PC-9 (cell line): Measurements from ENCODE around the gene DLK1. TPM values are rescaled to one million over a fixed set of nuclear protein-coding genes. Genes with fewer than 3 reads are reported as not detected.

Source experiments
- BruUV-seq: library from RNA; stranded (reverse); fragments of 400-500 nt; replicated peaks from 2 replicates; lab custom pipeline; 2021; lab: Mats Ljungman, UMichigan
- CTCF ChIA-PET: fragments of 300-600 bp; sonication (Branson Sonifier 250); formaldehyde crosslinking; loops from one replicate; lab custom pipeline; 2022; ENCODE audit warnings: antibody characterized with exemption; lab: Charles Lee
- POLR2A ChIA-PET: fragments of 300-600 bp; sonication (Branson Sonifier 250); formaldehyde crosslinking; loops from one replicate; lab custom pipeline; 2022; ENCODE audit warnings: antibody characterized with exemption; ENCODE audit not compliant: unreplicated experiment; lab: Charles Lee
- DNase-seq, 2 experiments: peaks; one replicate each; pipeline versions ENCODE4 v3.0.0 to v3.0.0-alpha.2; 2015 to 2022; ENCODE audit warnings: mixed read lengths in 1 of 2
- H2AFZ ChIP-seq: fragments of 200-600 bp; sonication (generic); 2 replicates; pipeline ENCODE4 v1.8.1; 2017; ENCODE audit warnings: antibody characterized with exemption
- H3F3A ChIP-seq: fragments of 200-600 bp; sonication (generic); 2 replicates; pipeline ENCODE4 v1.8.1; 2017; ENCODE audit warnings: antibody characterized with exemption, mild to moderate bottlenecking, low read depth; ENCODE audit not compliant: insufficient read depth
- H3K27ac ChIP-seq: fragments of 200-600 bp; sonication (generic); 2 replicates; pipeline ENCODE4 v1.6.1; 2016; ENCODE audit warnings: mixed run types
- H3K27me3 ChIP-seq: fragments of 200-600 bp; sonication (generic); 2 replicates; pipeline ENCODE4 v1.6.1; 2016; ENCODE audit warnings: low read depth, mixed run types; ENCODE audit not compliant: insufficient read depth
- H3K36me3 ChIP-seq: fragments of 200-600 bp; sonication (generic); 2 replicates; pipeline ENCODE4 v1.6.1; 2016; ENCODE audit warnings: low read depth, mixed run types
- H3K4me1 ChIP-seq: fragments of 200-600 bp; sonication (generic); replicated peaks from 2 replicates; pipeline ENCODE4 v1.6.1; 2016; ENCODE audit warnings: mixed run types; ENCODE audit not compliant: insufficient read depth
- H3K4me2 ChIP-seq: fragments of 200-600 bp; sonication (generic); 2 replicates; pipeline ENCODE4 v1.6.1; 2017; ENCODE audit warnings: mixed run types
- H3K4me3 ChIP-seq: fragments of 200-600 bp; sonication (generic); 2 replicates; pipeline ENCODE4 v1.6.1; 2016; ENCODE audit warnings: mixed run types
- H3K79me2 ChIP-seq: fragments of 200-600 bp; sonication (generic); 2 replicates; pipeline ENCODE4 v1.6.1; 2017; ENCODE audit warnings: low read depth, mixed run types
- H3K9me2 ChIP-seq: fragments of 200-600 bp; sonication (generic); 2 replicates; pipeline ENCODE4 v1.8.1; 2017; ENCODE audit warnings: mild to moderate bottlenecking; ENCODE audit not compliant: insufficient read depth
- H3K9me3 ChIP-seq: fragments of 200-600 bp; sonication (generic); 2 replicates; pipeline ENCODE4 v1.8.1; 2016; ENCODE audit warnings: low read depth; ENCODE audit not compliant: insufficient read depth
- H4K20me1 ChIP-seq: fragments of 200-600 bp; sonication (generic); 2 replicates; pipeline ENCODE4 v1.8.1; 2017; ENCODE audit not compliant: insufficient read depth
- EZH2 ChIP-seq: fragments of 200-600 bp; sonication (generic); IDR thresholded peaks from 2 replicates; pipeline ENCODE4 v1.8.0; 2017; ENCODE audit warnings: antibody characterized with exemption, low read depth
- intact Hi-C: fragments of 100-400 bp; cut with micrococcal nuclease; formaldehyde crosslinking; loops from one replicate; pipeline ENCODE4 v1.10.0; 2022; ENCODE audit not compliant: unreplicated experiment
- total RNA-seq: library from RNA; stranded (reverse); gene quantifications from 2 replicates; pipeline ENCODE4 v1.2.3, GENCODE V29; 2021
- TF ChIP-seq, protein P1 (sequence below): fragments of 200-600 bp; sonication (generic); conservative IDR thresholded peaks from 2 replicates; pipeline ENCODE4 v1.6.1; 2017; ENCODE audit warnings: mixed run types, antibody characterized with exemption, mild to moderate bottlenecking, moderate library complexity

DLK1 gene
- total RNA-seq, 1 experiment from 2014 or later, result not detected

- intact Hi-C loops, result no loop called here
- no TSS peak for BruUV-seq
- H4K20me1 ChIP-seq, result no peaks in the 10 kb centered on the region
- H3K9me2 ChIP-seq, result no peaks in the 10 kb centered on the region
- no peaks in the 10 kb centered on the region for H3K36me3 ChIP-seq
- CTCF ChIA-PET, result no interaction called here
- H3K79me2 ChIP-seq, result no peaks in the 10 kb centered on the region
- 0 out of 2 replicates have a peak, but pooled peaks cover 2% of the 10 kb centered on the region for H3K27me3 ChIP-seq
- POLR2A ChIA-PET, result no interaction called here
- no peak for DNase-seq
- no peak overlapping the region for H2AFZ ChIP-seq
- no peak overlapping the region for H3K4me2 ChIP-seq
- no peaks in the 10 kb centered on the region for H3K4me1 ChIP-seq
- H3K27ac ChIP-seq, result no peak overlapping the region
- no peak overlapping the region for H3K4me3 ChIP-seq
- TF ChIP-seq EZH2, result no peak
- TF ChIP-seq, protein P1, sequence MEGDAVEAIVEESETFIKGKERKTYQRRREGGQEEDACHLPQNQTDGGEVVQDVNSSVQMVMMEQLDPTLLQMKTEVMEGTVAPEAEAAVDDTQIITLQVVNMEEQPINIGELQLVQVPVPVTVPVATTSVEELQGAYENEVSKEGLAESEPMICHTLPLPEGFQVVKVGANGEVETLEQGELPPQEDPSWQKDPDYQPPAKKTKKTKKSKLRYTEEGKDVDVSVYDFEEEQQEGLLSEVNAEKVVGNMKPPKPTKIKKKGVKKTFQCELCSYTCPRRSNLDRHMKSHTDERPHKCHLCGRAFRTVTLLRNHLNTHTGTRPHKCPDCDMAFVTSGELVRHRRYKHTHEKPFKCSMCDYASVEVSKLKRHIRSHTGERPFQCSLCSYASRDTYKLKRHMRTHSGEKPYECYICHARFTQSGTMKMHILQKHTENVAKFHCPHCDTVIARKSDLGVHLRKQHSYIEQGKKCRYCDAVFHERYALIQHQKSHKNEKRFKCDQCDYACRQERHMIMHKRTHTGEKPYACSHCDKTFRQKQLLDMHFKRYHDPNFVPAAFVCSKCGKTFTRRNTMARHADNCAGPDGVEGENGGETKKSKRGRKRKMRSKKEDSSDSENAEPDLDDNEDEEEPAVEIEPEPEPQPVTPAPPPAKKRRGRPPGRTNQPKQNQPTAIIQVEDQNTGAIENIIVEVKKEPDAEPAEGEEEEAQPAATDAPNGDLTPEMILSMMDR, result no peak
- H3K9me3 ChIP-seq, result no peaks in the 10 kb centered on the region
- H3F3A ChIP-seq, result no peaks in the 10 kb centered on the region
Measured at GRCh38 chr14:100747736-100748135, 21.0 kb downstream of the DLK1 start.

GRCh38 chr14:100748403-100748802, 21.7 kb downstream of the DLK1 start:
- Histone ChIP-seq H3K4me2 (no peak overlapping the region), H3K27me3 (0 out of 2 replicates have a peak, but pooled peaks cover 3% of the 10 kb centered on the region), H3K36me3 (no peaks in the 10 kb centered on the region), H3K79me2 (no peaks in the 10 kb centered on the region), H3F3A (no peaks in the 10 kb centered on the region), H3K4me1 (no peaks in the 10 kb centered on the region), H3K9me2 (no peaks in the 10 kb centered on the region), H4K20me1 (no peaks in the 10 kb centered on the region), H3K27ac (no peak overlapping the region), H2AFZ (no peak overlapping the region), H3K9me3 (no peaks in the 10 kb centered on the region), H3K4me3 (no peak overlapping the region)
- ChIA-PET POLR2A (no interaction called here), CTCF (no interaction called here)
- TF ChIP-seq EZH2, result no peak
- TF ChIP-seq, protein P1, result no peak
- intact Hi-C loops, result no loop called here
- BruUV-seq, result no TSS peak
- DNase-seq, result no peak

DNA sequence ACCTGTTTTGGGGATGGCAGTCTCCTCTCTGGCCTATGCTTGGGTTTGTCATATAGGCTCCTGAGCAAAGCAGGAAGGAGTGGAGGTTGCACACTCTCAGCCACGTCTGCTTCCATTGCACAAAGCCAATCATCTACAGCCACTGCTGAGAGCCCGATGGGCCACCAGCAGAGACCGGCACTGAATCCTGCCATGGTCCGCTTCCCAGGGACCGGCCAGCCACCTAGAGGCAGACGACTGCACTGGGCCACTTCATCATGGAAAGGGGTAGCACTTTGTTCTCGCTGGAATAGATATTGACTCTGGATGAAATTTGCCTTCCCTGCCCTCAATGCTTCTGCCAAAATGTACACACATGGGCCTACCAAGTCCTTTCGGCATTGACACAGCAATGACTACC, 22.3 kb downstream of the DLK1 start:
- DNase-seq, result no peak
- Histone ChIP-seq H3K4me2 (no peak overlapping the region), H3K9me2 (no peaks in the 10 kb centered on the region), H3K27ac (no peak overlapping the region), H3K4me3 (no peak overlapping the region), H4K20me1 (no peaks in the 10 kb centered on the region), H3K4me1 (no peaks in the 10 kb centered on the region), H3K9me3 (no peaks in the 10 kb centered on the region), H3K27me3 (0 out of 2 replicates have a peak, but pooled peaks cover 3% of the 10 kb centered on the region), H3K36me3 (no peaks in the 10 kb centered on the region), H2AFZ (no peak overlapping the region), H3F3A (no peaks in the 10 kb centered on the region), H3K79me2 (no peaks in the 10 kb centered on the region)
- ChIA-PET CTCF (no interaction called here), POLR2A (no interaction called here)
- intact Hi-C loops, result no loop called here
- BruUV-seq, result no TSS peak
- TF ChIP-seq, protein P1, result no peak
- TF ChIP-seq EZH2, result no peak
